ENCODE measurements around the gene TRIM46. TPM values are rescaled to one million over a fixed set of nuclear protein-coding genes. Genes with fewer than 3 reads are reported as not detected.

The TRIM46 gene
- total RNA-seq, 1 experiment from 2014 or later = 3.8 TPM

- no TSS peak for BruUV-seq (replicated peaks)
- Histone ChIP-seq H3K4me2 (ENCODE audit: low read length) (peak overlapping the region; percentile 89), H3K9me3 (ENCODE audit: control insufficient read depth in 1 of 2, insufficient read depth in 1 of 2, low read depth in 1 of 2, low read length in 2 of 2) (no peaks in the 10 kb centered on the region), H3K9ac (ENCODE audit: low read length) (peak overlapping the region; percentile 97), H3K27ac (ENCODE audit: low read depth, low read length) (peak overlapping the region; percentile 95), H3K36me3 (ENCODE audit: control insufficient read depth in 1 of 2, insufficient read depth in 2 of 2, low read length in 2 of 2) (peaks cover 12 to 23% of the 10 kb centered on the region in 2 experiments; a peak in 3 of 4 replicates), H3K79me2 (ENCODE audit: insufficient read depth, low read length) (peaks cover 42% of the 10 kb centered on the region), H4K20me1 (ENCODE audit: insufficient read depth) (no peaks in the 10 kb centered on the region), H2AFZ (ENCODE audit: low read depth, low read length, poor library complexity, severe bottlenecking) (no peak overlapping the region), H3K27me3 (ENCODE audit: insufficient read depth, low read length) (no peaks in the 10 kb centered on the region), H3K4me3 (replicated peaks in 1 of 2; ENCODE audit: low read depth in 1 of 2, low read length in 2 of 2) (peak overlapping the region; percentile 47 to 77), H3K4me1 (ENCODE audit: control insufficient read depth in 1 of 2, insufficient read depth in 2 of 2, low read length in 2 of 2) (peaks cover 31 to 56% of the 10 kb centered on the region in 2 experiments), H3K9me2 (ENCODE audit: insufficient read depth) (no peaks in the 10 kb centered on the region)
- TF ChIP-seq POLR2AphosphoS5 (IDR thresholded peaks at IDR 0.05; ENCODE audit: low read depth, low read length) = no peak
- TF ChIP-seq SP1 (IDR thresholded peaks at IDR 0.05; ENCODE audit: low read depth) = no peak
- no peak for TF ChIP-seq RAD21 (IDR thresholded peaks at IDR 0.05; ENCODE audit: low read depth)
- no peak for TF ChIP-seq SIN3A (IDR thresholded peaks at IDR 0.05; ENCODE audit: low read depth)
- TF ChIP-seq EZH2phosphoT487 (IDR thresholded peaks at IDR 0.05; ENCODE audit: borderline replicate concordance) = no peak
- TF ChIP-seq CTCF (IDR thresholded peaks at IDR 0.05 in 2 of 3, conservative IDR thresholded peaks at IDR 0.05 in 1 of 3; ENCODE audit: borderline replicate concordance in 1 of 3, insufficient read depth in 1 of 3, low read depth in 2 of 3, low read length in 2 of 3) = no peak
- no peak for TF ChIP-seq EGR1 (IDR thresholded peaks at IDR 0.05; ENCODE audit: low read depth)
- TF ChIP-seq ZFX (IDR thresholded peaks at IDR 0.05) = no peak; the same call in 1 of the 2 replicates
- no peak for TF ChIP-seq SRF (IDR thresholded peaks at IDR 0.05; ENCODE audit: low read depth)
- no peak for TF ChIP-seq TCF7L2 (IDR thresholded peaks at IDR 0.05; ENCODE audit: borderline replicate concordance, extremely low read depth, insufficient read depth, insufficient read length)
- TF ChIP-seq YY1 (IDR thresholded peaks at IDR 0.05; ENCODE audit: extremely low read depth, insufficient replicate concordance, low read depth, low read length) = no peak
- no peak for TF ChIP-seq ZNF274 (IDR thresholded peaks at IDR 0.05; ENCODE audit: low read depth, low read length)
- no peak for TF ChIP-seq ATF3 (IDR thresholded peaks at IDR 0.05)
- no peak for TF ChIP-seq MAX (IDR thresholded peaks at IDR 0.05)
- no peak for TF ChIP-seq JUND (IDR thresholded peaks at IDR 0.05)
- TF ChIP-seq CEBPB (IDR thresholded peaks at IDR 0.05; ENCODE audit: low read depth) = no peak
- no peak for TF ChIP-seq ELF1 (IDR thresholded peaks at IDR 0.05; ENCODE audit: borderline replicate concordance, low read depth)
- TF ChIP-seq POLR2A (IDR thresholded peaks at IDR 0.05; ENCODE audit: borderline replicate concordance, extremely low read depth, insufficient read depth, insufficient read length) = no peak
- TF ChIP-seq ZBTB33 (IDR thresholded peaks at IDR 0.05; ENCODE audit: extremely low read depth, insufficient replicate concordance, low read length) = no peak
- no peak for ATAC-seq
- no peak for DNase-seq (ENCODE audit: low read depth, low spot score)
- RAD21 ChIA-PET (ENCODE audit: low non-redundant PET in 1 of 2, low total read pairs in 2 of 2, uncharacterized antibody in 2 of 2, unreplicated experiment in 2 of 2) = interaction anchor here in 1 of 2 experiments (1.7 kb wide), 1 partner anchor 31 kb away, joined by 7 read pairs; no protein-coding TSS in a partner anchor
- CTCF ChIA-PET = interaction anchor here (0.7 to 2.4 kb wide), 6 partner anchors 30 to 56 kb away, joined by 3 to 8 read pairs (median 4); partner anchors contain the start of gene KRTCAP2
- intact Hi-C loops (cut with micrococcal nuclease) = loop anchor here (5.0 kb wide), 1 partner anchor 164 kb away; the partner anchor contains the start of genes CKS1B and SHC1
- POLR2A ChIA-PET = interaction anchor here (1.0 kb wide), 1 partner anchor 37 kb away, joined by 3 read pairs; no protein-coding TSS in a partner anchor
These were observed 36.9 kb upstream of the TRIM46 start for GRCh38 chr1:155136748-155137147.
